ENCODE data around the gene SDK1. TPM values are rescaled to one million over a fixed set of nuclear protein-coding genes. Genes with fewer than 3 reads are reported as not detected.

Gene SDK1
- total and polyA plus RNA-seq, 2 experiments from 2014 or later: 2.1 to 10.0 TPM

GRCh38 chr7:3697472-3697871 is 396.4 kb downstream of the SDK1 start (continued):
- TF ChIP-seq ZNF462 (CRISPR knock-in tag; IDR thresholded peaks at IDR 0.05): no peak
- TF ChIP-seq NANOG (IDR thresholded peaks at IDR 0.05; ENCODE audit: borderline replicate concordance): no peak
- no peak for TF ChIP-seq ZNF331 (CRISPR knock-in tag; IDR thresholded peaks at IDR 0.05; ENCODE audit: low read depth)
- no peak for TF ChIP-seq STAT1 (IDR thresholded peaks at IDR 0.05; ENCODE audit: unreplicated experiment)
- TF ChIP-seq CREB1 (CRISPR knock-in tag; IDR thresholded peaks at IDR 0.05; ENCODE audit: low read depth): no peak
- no peak for TF ChIP-seq JUNB (IDR thresholded peaks at IDR 0.05; ENCODE audit: unreplicated experiment)
- TF ChIP-seq REST (IDR thresholded peaks at IDR 0.05; ENCODE audit: unreplicated experiment): no peak
- no peak for TF ChIP-seq ZNF114 (CRISPR knock-in tag; IDR thresholded peaks at IDR 0.05)
- TF ChIP-seq EZH2 (IDR thresholded peaks at IDR 0.05; ENCODE audit: low read depth, unreplicated experiment): no peak

Data from GM23338 (cell line).